Measurements from ENCODE around the gene TRPM8. TPM values are rescaled to one million over a fixed set of nuclear protein-coding genes. Genes with fewer than 3 reads are reported as not detected.

The TRPM8 gene
- total RNA-seq, 1 donor, result not detected

DNA sequence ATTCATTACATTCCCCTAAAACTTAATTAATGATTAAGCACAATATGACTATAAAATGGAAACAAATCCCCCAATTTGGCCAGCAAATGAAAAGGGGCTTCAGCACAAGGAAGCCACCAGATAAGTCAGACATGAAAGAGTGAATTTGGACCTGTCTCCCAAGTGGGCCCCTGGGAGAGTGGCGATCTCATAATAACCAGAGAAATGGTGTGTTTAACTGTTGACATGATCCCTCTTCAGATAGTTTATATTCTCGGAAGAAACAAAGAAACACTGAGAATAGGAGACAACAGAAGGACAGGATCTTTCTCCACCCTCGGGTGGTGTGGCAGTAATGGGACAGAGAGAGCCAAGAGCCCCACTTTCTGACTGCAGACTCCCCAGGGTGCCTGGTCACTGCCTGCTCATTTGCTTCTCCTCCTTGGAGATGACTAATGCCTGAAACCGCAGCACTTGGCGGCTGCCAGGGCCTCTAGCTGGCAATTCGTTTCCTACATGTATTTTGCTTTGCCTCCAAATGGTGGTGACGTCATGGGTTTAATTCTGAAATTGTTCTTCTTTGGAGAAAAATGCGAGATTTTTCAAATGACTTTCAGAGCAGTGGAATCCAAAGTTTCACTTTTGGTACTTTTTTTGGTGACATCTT is 86.9 kb downstream of the TRPM8 start:
- no peaks in the 10 kb centered on the region for H3K9me3 ChIP-seq (ENCODE audit: low read depth, low read length)
- peak overlapping the region; percentile 36 for H3K4me3 ChIP-seq (ENCODE audit: insufficient read depth, low read length)
- H3K4me2 ChIP-seq (ENCODE audit: insufficient read depth, low read length), result peak overlapping the region; percentile 73
- TF ChIP-seq, protein P1, sequence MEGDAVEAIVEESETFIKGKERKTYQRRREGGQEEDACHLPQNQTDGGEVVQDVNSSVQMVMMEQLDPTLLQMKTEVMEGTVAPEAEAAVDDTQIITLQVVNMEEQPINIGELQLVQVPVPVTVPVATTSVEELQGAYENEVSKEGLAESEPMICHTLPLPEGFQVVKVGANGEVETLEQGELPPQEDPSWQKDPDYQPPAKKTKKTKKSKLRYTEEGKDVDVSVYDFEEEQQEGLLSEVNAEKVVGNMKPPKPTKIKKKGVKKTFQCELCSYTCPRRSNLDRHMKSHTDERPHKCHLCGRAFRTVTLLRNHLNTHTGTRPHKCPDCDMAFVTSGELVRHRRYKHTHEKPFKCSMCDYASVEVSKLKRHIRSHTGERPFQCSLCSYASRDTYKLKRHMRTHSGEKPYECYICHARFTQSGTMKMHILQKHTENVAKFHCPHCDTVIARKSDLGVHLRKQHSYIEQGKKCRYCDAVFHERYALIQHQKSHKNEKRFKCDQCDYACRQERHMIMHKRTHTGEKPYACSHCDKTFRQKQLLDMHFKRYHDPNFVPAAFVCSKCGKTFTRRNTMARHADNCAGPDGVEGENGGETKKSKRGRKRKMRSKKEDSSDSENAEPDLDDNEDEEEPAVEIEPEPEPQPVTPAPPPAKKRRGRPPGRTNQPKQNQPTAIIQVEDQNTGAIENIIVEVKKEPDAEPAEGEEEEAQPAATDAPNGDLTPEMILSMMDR (IDR thresholded peaks at IDR 0.05; ENCODE audit: extremely low read depth, low read depth, low read length), result no peak
- H3K4me1 ChIP-seq (ENCODE audit: insufficient read depth, low read length), result peaks cover 17% of the 10 kb centered on the region
- H4K20me1 ChIP-seq (ENCODE audit: insufficient read depth, low read length), result no peaks in the 10 kb centered on the region
- no peaks in the 10 kb centered on the region for H3K36me3 ChIP-seq (ENCODE audit: insufficient read depth, low read length)
- peaks cover 13% of the 10 kb centered on the region for H3K27me3 ChIP-seq (ENCODE audit: insufficient read depth, low read length)
- peak overlapping the region; percentile 61 for H3K27ac ChIP-seq (ENCODE audit: low read depth, low read length)
- H2AFZ ChIP-seq (ENCODE audit: low read length), result no peak overlapping the region
- no peaks in the 10 kb centered on the region for H3K79me2 ChIP-seq (ENCODE audit: insufficient read depth, low read length)
- peak; percentile 95 for DNase-seq (ENCODE audit: insufficient read length, low spot score, missing footprints)

DNA sequence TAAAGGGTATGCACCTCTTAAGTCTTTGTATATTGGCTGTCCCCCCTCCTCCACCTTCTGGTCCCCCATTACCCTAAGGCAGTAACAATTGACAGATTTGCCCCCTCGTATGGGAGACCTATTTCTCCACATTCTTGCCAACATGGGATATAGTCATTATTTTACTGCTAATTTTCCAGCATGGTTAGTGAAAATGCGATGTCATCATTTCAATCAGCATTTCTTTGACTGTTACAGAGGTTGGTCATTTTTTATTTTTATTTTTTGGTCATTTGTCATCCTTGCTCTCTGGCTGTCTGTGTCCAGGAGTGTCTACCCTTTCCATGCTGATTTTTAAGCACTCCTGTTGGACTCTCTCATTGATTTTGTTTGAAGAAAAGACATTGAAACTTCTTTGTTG is 88.0 kb downstream of the TRPM8 start:
- no peak for DNase-seq (ENCODE audit: insufficient read length, low spot score, missing footprints)
- Histone ChIP-seq H3K4me2 (ENCODE audit: insufficient read depth, low read length) (no peak overlapping the region), H3K4me1 (ENCODE audit: insufficient read depth, low read length) (peaks cover 17% of the 10 kb centered on the region), H3K27me3 (ENCODE audit: insufficient read depth, low read length) (peaks cover 13% of the 10 kb centered on the region), H3K9me3 (ENCODE audit: low read depth, low read length) (no peaks in the 10 kb centered on the region), H3K27ac (ENCODE audit: low read depth, low read length) (no peak overlapping the region), H3K36me3 (ENCODE audit: insufficient read depth, low read length) (no peaks in the 10 kb centered on the region), H4K20me1 (ENCODE audit: insufficient read depth, low read length) (no peaks in the 10 kb centered on the region), H2AFZ (ENCODE audit: low read length) (no peak overlapping the region), H3K79me2 (ENCODE audit: insufficient read depth, low read length) (no peaks in the 10 kb centered on the region), H3K4me3 (ENCODE audit: insufficient read depth, low read length) (no peak overlapping the region)
- TF ChIP-seq, protein P1 (IDR thresholded peaks at IDR 0.05; ENCODE audit: extremely low read depth, low read depth, low read length), result no peak

DNA sequence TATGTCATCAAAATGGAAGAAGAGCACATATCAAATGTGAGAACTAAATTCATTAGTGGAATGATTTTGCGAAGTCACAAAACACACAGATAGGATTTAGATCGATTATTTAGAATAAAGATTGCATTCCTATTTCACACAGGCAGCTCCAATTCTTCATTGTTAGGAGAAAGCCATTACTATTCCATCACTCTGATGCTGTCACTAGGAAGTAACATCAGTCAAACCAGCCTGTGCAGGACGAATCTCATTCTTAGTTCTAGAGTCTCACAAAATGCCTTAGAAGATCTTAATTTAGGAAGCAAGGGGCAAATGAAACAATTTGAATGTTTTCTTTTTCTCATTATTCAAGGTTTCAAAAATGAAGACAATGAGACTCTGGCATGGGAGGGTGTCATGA is 89.3 kb downstream of the TRPM8 start:
- TF ChIP-seq, protein P1 (IDR thresholded peaks at IDR 0.05; ENCODE audit: extremely low read depth, low read depth, low read length), result no peak
- DNase-seq (ENCODE audit: insufficient read length, low spot score, missing footprints), result no peak
- Histone ChIP-seq H3K36me3 (ENCODE audit: insufficient read depth, low read length) (no peaks in the 10 kb centered on the region), H3K4me3 (ENCODE audit: insufficient read depth, low read length) (no peak overlapping the region), H3K27ac (ENCODE audit: low read depth, low read length) (no peak overlapping the region), H3K79me2 (ENCODE audit: insufficient read depth, low read length) (no peaks in the 10 kb centered on the region), H3K4me2 (ENCODE audit: insufficient read depth, low read length) (no peak overlapping the region), H3K27me3 (ENCODE audit: insufficient read depth, low read length) (peaks cover 13% of the 10 kb centered on the region), H4K20me1 (ENCODE audit: insufficient read depth, low read length) (no peaks in the 10 kb centered on the region), H2AFZ (ENCODE audit: low read length) (no peak overlapping the region), H3K9me3 (ENCODE audit: low read depth, low read length) (no peaks in the 10 kb centered on the region), H3K4me1 (ENCODE audit: insufficient read depth, low read length) (peaks cover 17% of the 10 kb centered on the region)

DNA sequence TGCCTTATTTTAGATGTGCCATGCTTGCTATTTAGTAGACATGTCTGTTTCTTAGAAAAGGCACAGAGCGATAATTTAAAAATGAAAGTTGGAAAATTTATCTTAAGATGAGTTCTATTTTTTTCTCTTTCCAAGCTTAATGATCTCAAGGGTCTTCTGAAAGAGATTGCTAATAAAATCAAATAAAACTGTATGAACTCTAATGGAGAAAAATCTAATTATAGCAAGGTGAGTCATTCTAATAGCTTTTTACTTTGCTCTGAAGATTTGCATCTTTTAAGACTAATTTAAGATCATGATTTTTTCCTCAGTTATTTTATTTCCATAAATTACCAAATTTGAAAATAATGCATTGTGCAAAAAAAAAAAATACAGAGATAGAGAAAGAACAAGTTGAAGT is 97.3 kb downstream of the TRPM8 start:
- no peak for DNase-seq (ENCODE audit: insufficient read length, low spot score, missing footprints)
- Histone ChIP-seq H3K4me3 (ENCODE audit: insufficient read depth, low read length) (no peak overlapping the region), H3K27ac (ENCODE audit: low read depth, low read length) (no peak overlapping the region), H3K4me2 (ENCODE audit: insufficient read depth, low read length) (no peak overlapping the region), H2AFZ (ENCODE audit: low read length) (no peak overlapping the region), H4K20me1 (ENCODE audit: insufficient read depth, low read length) (no peaks in the 10 kb centered on the region), H3K9me3 (ENCODE audit: low read depth, low read length) (no peaks in the 10 kb centered on the region), H3K27me3 (ENCODE audit: insufficient read depth, low read length) (peaks cover 33% of the 10 kb centered on the region), H3K79me2 (ENCODE audit: insufficient read depth, low read length) (no peaks in the 10 kb centered on the region), H3K36me3 (ENCODE audit: insufficient read depth, low read length) (no peaks in the 10 kb centered on the region), H3K4me1 (ENCODE audit: insufficient read depth, low read length) (no peaks in the 10 kb centered on the region)
- TF ChIP-seq, protein P1 (IDR thresholded peaks at IDR 0.05; ENCODE audit: extremely low read depth, low read depth, low read length), result no peak
